HL-60 (cell line): ENCODE data around the gene TTC28.

Experiments used
- DNase-seq, 2 experiments: peaks; one replicate each; pipeline ENCODE4 v3.0.0-alpha.2; 2010 to 2020; ENCODE audit warnings: low read depth in 1 of 2, low spot score in 1 of 2
- H3K27ac ChIP-seq: fragments of 250-450 bp; sonication (Bioruptor Pico); replicated peaks from 2 replicates; pipeline ENCODE4 v1.5.1; 2020; ENCODE audit warnings: mild to moderate bottlenecking, moderate library complexity
- H3K27me3 ChIP-seq: fragments of 250-450 bp; sonication (Bioruptor Pico); 2 replicates; pipeline ENCODE4 v1.5.1; 2021; ENCODE audit warnings: mild to moderate bottlenecking, moderate library complexity; ENCODE audit not compliant: insufficient read depth, poor library complexity, severe bottlenecking
- H3K4me3 ChIP-seq: replicated peaks from 2 replicates; pipeline ENCODE4 v1.5.1; 2011; ENCODE audit warnings: mild to moderate bottlenecking, control low read depth, low read length; ENCODE audit not compliant: insufficient read depth
- GABPA ChIP-seq: IDR thresholded peaks from 2 replicates; pipeline ENCODE4 v1.6.1; 2012; ENCODE audit warnings: low read depth
- POLR2AphosphoS5 ChIP-seq: IDR thresholded peaks from 2 replicates; pipeline ENCODE4 v1.6.1; 2012; ENCODE audit warnings: low read depth
- SPI1 ChIP-seq: IDR thresholded peaks from 2 replicates; pipeline ENCODE4 v1.6.1; 2012; ENCODE audit warnings: low read depth, mild to moderate bottlenecking, borderline replicate concordance
- TF ChIP-seq, protein P1 (sequence below): IDR thresholded peaks from 2 replicates; pipeline ENCODE4 v1.6.1; 2012; ENCODE audit warnings: low read depth; ENCODE audit not compliant: insufficient replicate concordance
- TF ChIP-seq, protein P2 (sequence below): IDR thresholded peaks from one replicate; pipeline ENCODE4 v1.5.1; 2011; ENCODE audit warnings: low read length, control low read depth, inconsistent platforms; ENCODE audit not compliant: insufficient read depth

TTC28 gene

DNA sequence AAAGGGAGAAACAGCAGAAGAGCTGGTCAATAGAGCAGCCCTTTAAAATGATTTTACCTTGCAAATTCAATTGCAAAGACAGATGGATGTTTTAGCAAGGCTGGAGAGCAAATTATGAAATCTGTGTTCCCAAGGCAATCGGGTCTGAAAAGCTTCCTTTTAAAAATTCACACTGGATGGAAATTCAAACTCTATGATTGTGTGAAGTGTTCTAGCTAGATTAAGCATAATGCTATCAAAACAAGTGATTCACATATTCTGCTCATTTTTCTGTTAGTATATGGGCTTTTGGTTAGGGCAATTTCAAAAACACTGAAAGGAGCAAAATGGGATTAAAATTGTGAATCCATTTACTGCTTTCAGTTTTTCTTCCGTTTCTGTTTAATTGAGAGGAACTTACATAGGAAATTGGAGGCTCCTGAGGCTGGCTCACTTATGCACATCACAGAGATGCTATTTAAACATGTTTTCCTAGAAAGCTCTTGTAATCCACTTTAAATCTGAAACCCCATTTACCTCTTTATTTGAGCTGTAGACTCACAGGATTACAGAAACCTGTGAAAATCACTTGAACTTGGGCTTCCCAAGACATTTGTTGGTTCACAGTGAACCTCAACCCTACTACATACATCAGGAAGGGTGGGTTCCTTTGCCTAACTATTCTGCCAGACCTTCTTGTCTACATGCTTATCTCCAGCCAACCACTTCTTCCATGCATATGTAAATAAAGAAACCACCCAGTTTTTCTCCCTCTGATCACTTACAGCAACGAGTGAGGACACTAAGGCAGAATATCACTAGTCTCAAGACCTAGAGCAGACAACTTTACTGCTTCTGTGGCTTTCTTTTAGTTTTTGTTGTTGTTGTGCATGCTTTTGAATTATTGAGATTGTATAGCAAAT, 558.7 kb downstream of the TTC28 start:
- Histone ChIP-seq H3K4me3 (no peak overlapping the region), H3K27ac (no peak overlapping the region), H3K27me3 (no peaks in the 10 kb centered on the region)
- TF ChIP-seq GABPA: no peak
- TF ChIP-seq, protein P1, sequence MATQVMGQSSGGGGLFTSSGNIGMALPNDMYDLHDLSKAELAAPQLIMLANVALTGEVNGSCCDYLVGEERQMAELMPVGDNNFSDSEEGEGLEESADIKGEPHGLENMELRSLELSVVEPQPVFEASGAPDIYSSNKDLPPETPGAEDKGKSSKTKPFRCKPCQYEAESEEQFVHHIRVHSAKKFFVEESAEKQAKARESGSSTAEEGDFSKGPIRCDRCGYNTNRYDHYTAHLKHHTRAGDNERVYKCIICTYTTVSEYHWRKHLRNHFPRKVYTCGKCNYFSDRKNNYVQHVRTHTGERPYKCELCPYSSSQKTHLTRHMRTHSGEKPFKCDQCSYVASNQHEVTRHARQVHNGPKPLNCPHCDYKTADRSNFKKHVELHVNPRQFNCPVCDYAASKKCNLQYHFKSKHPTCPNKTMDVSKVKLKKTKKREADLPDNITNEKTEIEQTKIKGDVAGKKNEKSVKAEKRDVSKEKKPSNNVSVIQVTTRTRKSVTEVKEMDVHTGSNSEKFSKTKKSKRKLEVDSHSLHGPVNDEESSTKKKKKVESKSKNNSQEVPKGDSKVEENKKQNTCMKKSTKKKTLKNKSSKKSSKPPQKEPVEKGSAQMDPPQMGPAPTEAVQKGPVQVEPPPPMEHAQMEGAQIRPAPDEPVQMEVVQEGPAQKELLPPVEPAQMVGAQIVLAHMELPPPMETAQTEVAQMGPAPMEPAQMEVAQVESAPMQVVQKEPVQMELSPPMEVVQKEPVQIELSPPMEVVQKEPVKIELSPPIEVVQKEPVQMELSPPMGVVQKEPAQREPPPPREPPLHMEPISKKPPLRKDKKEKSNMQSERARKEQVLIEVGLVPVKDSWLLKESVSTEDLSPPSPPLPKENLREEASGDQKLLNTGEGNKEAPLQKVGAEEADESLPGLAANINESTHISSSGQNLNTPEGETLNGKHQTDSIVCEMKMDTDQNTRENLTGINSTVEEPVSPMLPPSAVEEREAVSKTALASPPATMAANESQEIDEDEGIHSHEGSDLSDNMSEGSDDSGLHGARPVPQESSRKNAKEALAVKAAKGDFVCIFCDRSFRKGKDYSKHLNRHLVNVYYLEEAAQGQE: no peak
- TF ChIP-seq, protein P2, sequence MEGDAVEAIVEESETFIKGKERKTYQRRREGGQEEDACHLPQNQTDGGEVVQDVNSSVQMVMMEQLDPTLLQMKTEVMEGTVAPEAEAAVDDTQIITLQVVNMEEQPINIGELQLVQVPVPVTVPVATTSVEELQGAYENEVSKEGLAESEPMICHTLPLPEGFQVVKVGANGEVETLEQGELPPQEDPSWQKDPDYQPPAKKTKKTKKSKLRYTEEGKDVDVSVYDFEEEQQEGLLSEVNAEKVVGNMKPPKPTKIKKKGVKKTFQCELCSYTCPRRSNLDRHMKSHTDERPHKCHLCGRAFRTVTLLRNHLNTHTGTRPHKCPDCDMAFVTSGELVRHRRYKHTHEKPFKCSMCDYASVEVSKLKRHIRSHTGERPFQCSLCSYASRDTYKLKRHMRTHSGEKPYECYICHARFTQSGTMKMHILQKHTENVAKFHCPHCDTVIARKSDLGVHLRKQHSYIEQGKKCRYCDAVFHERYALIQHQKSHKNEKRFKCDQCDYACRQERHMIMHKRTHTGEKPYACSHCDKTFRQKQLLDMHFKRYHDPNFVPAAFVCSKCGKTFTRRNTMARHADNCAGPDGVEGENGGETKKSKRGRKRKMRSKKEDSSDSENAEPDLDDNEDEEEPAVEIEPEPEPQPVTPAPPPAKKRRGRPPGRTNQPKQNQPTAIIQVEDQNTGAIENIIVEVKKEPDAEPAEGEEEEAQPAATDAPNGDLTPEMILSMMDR: no peak
- TF ChIP-seq POLR2AphosphoS5: no peak
- no peak for TF ChIP-seq SPI1
- no peak for DNase-seq

DNA sequence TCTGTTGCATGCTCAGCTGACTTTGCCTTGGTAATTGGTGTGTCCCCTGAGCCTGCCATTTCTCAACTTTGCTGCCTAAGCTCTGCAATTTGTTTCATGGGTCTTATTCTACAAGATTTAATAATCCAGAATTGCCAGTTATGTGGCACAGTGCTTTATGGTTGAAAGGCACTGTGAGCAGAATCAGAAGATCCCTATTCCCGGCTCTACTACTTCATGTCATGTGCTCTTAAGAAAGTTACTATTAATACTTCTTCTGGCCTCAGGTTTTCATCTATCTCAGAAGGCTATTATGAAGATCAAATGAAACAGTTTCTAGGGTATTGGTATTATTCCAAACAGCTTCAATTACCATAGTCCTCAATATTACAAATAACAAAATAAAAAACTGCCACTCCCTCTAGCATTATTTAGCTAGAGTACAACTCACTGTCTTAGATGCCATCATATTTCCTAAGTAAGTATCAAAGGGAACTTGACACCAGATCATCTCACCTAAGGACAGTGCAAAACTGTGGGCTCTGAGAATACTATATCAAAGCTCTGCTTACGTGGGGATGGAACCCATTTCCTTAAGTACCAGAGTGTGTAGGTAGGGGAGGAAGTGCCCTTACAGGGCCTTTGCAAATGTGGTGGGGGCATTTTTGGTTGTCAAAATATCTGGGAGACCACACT, 560.5 kb downstream of the TTC28 start:
- no peak overlapping the region for H3K27ac ChIP-seq
- no peaks in the 10 kb centered on the region for H3K27me3 ChIP-seq
- DNase-seq: no peak
- no peak overlapping the region for H3K4me3 ChIP-seq
- TF ChIP-seq POLR2AphosphoS5 (no peak), GABPA (no peak), SPI1 (no peak)
- TF ChIP-seq, protein P2: no peak
- TF ChIP-seq, protein P1: no peak

DNA sequence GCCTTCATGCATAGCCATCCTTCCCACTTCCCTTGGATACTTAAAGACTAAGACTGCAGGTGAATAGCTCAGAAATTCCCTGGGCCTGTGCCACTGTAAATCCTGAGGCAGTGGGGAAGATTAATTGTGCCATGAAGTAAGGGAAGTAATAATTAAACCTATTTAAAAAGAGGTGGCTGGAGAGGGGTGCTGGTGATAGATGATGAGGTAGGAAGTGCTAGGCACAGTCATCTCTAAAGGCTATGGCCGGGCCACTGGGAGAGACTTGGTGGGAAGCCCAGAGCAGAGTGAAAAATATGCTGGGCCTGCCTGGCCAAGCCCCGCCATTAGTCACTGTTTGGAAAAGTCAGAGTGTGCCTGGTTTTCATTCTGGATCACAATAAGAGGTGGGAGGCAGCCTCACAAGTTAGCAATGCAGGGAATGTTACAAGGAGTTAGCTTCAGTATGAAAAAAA, 563.4 kb downstream of the TTC28 start:
- Histone ChIP-seq H3K27ac (no peak overlapping the region), H3K27me3 (no peaks in the 10 kb centered on the region), H3K4me3 (no peak overlapping the region)
- TF ChIP-seq SPI1 (no peak), POLR2AphosphoS5 (no peak), GABPA (no peak)
- TF ChIP-seq, protein P1: no peak
- TF ChIP-seq, protein P2: no peak
- no peak for DNase-seq
